ENCODE results near the gene MACROD2. TPM values are rescaled to one million over a fixed set of nuclear protein-coding genes. Genes with fewer than 3 reads are reported as not detected.
"Not testable (repeated sequence)": the region's sequence is repeated elsewhere in the genome, so short reads cannot be mapped to it uniquely, and the experiment has no call there.

The MACROD2 gene
- total RNA-seq, 1 donor from 2014 or later = 0.46 TPM

DNA sequence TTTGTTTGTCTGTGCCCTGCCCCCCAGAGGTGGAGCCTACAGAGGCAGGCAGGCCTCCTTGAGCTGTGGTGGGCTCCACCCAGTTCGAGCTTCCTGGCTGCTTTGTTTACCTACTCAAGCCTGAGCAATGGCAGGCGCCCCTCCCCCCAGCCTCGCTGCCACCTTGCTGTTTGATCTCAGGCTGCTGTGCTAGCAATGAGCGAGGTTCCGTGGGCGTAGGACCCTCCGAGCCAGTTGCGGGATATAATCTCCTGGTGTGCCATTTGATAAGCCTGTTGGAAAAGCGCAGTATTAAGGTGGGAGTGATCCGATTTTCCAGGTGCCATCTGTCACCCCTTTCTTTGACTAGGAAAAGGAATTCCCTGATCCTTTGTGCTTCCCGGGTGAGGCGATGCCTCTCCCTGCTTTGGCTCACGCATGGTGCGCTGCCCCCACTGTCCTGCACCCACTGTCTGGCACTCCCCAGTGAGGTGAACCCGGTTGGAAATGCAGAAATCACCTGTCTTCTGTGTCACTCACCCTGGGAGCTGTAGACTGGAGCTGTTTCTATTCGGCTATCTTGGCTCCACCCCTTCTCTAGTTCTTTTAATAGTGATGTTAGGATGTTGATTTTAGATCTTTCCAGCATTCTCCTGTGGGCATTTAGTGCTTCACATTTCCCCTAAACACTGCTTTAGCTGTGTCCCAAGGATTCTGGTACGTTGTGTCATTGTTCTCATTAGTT lies 471.9 kb downstream of the MACROD2 start:
- DNase-seq (ENCODE audit: low read depth, low spot score) = not testable (repeated sequence)

GRCh38 chr20:14470231-14470899 lies 475.0 kb downstream of the MACROD2 start:
- no peak for DNase-seq (ENCODE audit: low read depth, low spot score)

DNA sequence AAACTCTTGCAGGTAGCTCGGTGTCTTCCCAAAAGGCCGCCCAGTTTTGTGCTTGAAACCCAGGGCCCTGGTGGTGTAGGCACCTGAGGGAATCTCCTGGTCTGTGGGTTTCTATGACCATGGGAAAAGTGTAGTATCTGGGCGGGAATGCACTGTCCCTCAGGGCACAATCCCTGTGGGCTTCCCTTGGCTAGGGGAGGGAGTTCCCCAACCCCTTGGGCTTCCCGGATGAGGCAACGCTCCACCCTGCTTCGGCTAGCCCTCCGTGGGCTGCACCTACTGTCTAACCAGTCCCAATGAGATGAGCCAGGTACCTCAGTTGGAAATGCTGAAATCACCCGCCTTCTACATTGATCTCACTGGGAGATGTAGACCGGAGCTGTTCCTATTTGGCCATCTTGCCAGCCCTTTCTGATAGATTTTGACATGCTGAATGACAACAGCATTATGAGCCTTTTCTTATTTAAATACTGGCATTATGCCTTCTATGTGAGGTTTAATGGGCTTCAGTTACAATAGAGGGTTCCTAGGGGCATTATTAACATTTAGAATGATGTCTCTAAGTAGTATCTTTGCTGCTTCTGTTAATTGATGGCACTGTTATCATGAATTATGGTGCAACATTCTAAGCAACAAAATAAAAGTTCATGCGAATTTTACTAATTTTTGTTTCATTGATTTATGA lies 475.8 kb downstream of the MACROD2 start:
- no peak for DNase-seq (ENCODE audit: low read depth, low spot score)

GRCh38 chr20:14477125-14477524 lies 481.8 kb downstream of the MACROD2 start:
- no peak for DNase-seq (ENCODE audit: low read depth, low spot score)

DNA sequence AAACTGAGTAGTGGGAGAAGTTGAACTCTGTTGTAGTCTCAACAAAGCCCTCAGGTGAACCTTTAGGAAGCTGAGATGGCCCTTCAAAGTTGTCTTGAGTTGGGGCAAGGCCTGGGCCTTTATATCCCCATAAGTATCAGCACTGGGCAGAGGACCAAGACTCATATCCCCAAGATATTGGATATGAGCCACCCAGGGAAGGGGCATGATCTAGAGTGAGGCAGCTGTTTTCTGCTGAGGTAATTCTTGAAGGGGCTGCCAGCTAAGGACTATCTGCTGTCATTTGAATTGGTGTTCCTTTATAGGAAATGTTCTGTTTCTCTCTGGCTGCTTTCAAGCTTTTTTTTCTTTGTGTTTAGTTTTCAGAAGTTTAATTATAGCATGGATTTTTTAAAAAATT lies 482.8 kb downstream of the MACROD2 start:
- DNase-seq (ENCODE audit: low read depth, low spot score) = no peak

DNA sequence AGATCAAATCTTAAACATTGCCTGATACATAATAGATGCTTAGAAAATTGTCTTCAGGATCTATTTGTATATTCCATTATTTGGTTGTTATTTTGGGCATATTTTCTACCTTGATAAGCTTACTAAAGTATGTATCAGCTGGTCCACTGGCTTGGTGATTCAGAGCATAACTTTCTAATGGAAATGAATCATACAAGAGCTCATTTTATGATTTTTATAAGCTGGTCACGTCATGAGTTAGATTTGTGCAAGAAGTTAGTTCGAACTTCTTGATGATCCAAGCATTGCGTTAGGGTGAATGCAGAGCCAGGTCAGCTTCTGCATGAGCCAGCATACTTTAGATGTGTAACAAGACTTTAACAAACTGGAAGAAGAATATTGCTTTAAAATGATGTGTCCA lies 486.5 kb downstream of the MACROD2 start:
- DNase-seq (ENCODE audit: low read depth, low spot score) = no peak

DNA sequence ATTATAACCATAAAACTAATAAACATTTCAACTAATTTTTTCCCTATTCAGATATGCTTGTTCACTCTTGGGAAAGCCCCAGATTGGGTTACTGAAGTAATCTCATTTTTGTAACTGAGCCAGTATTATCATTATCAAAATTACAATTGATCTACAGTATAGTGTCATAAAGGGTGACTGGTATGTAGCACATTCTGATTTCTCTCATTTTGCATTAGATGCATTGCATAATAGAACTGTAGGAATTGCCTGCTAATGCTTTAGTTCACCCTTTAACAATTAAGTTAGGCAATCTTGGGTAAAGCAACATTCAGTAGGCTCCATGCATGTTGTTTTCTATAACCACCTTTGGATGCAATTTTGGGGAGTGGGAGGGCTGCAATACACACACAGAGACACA lies 492.9 kb downstream of the MACROD2 start:
- DNase-seq (ENCODE audit: low read depth, low spot score) = no peak

DNA sequence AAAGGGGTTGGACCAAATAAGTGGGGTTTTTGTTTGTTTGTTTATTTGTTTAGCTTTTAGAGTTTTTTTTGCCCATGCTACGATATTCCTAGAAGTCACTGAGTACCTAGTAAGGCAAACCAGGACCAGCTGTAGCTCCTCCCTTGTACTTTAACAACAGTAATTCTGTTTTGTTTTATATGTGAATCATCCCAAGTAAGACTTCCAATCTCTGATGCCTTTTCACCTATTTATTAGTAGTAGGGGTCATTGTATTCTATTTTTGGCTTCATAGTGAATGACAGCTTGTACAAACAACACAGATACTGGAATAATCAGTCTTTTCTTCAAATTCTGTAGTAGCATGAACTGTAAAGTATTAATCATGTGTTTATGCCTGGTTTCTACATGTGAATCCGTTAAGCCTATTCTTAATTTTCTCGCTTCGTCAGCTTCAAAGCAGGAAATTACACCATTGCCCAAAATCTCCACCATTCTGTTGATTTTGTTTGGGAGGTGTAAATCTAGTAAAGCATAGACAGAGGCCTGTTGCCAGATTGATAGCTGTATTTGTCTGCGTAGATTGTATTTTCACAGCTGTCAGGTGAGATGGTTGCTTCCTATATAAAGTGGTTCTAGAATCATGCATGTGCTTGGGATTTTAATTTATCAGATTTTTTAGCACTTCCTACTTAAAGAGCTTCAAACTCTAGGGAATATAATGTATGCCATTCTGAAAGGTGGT lies 493.6 kb downstream of the MACROD2 start:
- DNase-seq (ENCODE audit: low read depth, low spot score) = no peak

GRCh38 chr20:14489544-14489943 lies 494.2 kb downstream of the MACROD2 start:
- no peak for DNase-seq (ENCODE audit: low read depth, low spot score)

DNA sequence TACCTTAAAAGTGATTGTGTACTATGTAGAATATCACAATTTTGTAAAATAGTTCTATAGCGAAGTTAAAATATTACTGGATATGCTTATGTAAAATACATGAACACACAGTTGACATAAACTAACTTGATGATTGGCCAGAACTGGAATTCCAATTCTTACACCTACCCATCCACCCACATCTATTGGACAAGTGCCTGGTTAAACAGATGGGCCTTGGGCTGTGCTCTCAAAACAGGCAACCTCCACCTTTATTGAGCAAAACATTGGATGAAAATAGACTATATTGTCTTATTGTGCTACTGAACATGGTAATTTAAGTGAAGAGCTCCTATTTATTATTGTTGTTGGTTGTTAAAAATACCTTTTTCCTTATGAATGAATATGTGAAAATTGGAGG lies 496.1 kb downstream of the MACROD2 start:
- no peak for DNase-seq (ENCODE audit: low read depth, low spot score)

DNA sequence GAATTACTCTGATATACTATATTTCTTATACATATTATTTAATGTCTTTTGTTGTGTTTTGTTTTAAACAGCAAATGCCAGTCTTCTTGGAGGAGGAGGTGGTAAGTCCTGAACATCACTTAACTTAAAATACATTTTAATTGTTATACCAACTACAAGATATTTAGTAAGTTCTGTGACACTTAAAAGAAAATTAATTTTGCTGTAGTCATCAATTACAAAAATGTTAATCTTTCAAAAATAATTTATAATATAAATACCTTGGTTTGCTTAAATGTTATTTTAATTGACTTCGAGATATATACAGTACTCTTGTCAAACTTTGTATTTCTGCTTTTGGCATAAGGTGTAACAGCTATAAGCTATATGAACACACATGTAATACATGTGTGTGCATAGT lies 498.1 kb downstream of the MACROD2 start:
- DNase-seq (ENCODE audit: low read depth, low spot score) = no peak

DNA sequence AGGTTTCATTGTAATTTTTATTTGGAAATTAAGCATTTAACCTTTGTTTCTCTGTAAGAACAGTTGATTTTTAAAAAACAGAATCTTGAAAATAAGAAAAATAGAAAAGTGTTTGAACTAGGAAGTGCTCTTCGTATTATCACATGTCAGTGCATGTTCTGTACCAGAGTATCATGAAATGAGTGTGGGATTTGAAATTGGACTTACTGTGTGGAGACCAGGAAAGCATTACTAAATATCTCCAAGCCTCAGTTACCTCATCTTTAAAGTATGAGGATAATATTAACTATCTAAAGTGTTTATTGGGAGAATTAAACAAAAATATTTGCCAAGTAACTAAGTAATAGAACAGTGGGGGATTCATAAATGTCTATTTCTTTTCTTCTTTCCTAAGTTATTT lies 499.0 kb downstream of the MACROD2 start:
- no peak for DNase-seq (ENCODE audit: low read depth, low spot score)

DNA sequence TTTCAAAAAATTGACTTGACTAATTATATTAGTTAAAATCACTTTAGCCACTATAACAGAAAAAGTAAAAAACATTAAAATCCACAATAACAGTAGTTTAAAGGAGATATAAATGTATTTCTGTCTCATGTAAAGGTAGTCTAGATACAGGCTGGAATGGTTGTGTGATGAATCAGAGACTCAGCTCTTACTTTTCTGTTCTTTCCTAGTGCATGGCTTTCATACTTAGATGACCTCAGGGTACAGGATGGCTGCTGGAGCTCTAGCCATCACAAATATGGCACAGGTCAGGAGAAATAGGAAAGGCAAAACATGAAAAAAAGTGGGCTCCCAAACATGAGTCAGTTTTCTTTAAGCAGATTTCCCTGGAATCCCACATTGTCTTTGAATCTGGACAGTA lies 499.8 kb downstream of the MACROD2 start:
- DNase-seq (ENCODE audit: low read depth, low spot score) = no peak

DNA sequence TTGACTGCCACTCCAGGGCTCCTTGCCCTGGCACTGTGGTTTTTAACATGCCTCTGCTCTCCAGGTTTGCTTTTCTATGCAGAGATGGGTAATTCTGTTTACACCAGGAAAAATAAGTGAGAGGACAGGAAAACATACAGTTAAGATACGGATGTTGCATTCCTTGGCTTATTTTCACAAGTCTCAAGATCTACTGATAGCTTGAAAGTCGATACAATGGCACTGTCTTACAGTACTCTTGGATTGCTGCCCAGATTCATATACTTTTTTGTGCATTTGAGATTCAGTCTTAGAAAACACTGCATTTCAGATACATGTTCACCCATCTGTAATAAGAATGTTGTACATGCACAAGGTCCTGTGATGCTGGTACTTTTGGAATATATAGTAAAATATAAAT lies 501.7 kb downstream of the MACROD2 start:
- DNase-seq (ENCODE audit: low read depth, low spot score) = no peak

DNA sequence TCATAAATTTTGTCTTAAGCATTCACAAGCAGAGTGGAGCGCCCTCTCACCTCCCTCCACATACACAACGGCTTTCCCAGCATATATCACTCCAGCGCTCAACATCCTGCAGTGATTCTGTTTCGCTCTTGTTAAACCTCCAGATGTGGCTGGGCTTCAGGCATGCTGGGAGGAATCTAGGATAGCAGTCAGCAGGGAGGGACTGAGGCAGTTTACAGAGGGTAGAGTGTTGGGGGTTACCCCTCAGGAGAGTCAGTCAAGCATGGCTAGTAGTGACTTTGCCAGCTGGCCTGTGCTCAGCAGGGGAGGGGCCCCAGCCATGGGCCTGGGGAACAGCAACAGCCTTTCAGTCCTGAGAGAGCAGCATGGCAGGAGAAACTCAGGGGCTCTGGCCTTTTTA lies 503.5 kb downstream of the MACROD2 start:
- no peak for DNase-seq (ENCODE audit: low read depth, low spot score)

GRCh38 chr20:14505476-14505875 lies 510.2 kb downstream of the MACROD2 start:
- DNase-seq (ENCODE audit: low read depth, low spot score) = no peak

DNA sequence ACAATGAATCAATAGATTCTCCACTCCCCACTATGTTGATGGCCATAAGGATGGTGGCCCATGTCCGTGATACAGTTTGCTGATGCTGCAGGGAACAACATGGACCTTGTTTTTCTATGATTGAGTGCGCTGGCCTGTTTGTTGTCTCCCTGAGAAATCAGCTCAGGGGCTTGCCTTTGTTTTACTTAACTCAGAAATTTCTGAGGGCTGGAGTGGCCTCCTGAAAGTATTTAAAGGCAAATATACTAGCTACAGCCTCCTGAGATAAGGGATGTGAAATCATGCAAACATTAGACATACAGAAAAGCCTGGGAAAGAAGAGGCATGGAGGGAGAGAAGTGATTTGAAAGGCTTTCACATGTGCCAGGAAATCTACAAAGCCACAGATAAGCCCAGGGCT lies 512.4 kb downstream of the MACROD2 start:
- no peak for DNase-seq (ENCODE audit: low read depth, low spot score)

DNA sequence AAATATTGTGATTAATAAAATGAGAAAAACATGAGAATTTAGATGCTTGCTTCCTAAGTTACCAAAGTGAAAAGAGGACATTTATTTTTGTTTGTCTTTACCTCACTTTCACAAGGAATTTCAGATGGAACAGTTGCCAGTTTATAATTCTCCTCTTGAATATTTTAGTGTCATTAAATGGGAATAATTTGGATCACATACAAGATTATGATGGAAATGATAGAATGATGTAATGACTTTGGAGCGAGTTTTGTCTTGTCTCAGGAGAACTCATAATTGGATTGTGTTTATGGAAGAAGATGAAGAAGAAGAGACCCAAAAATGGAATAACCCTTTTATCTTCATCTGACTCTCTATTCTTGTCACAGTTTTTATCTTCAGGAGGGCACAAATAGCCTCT lies 515.0 kb downstream of the MACROD2 start:
- no peak for DNase-seq (ENCODE audit: low read depth, low spot score)

- DNase-seq (ENCODE audit: low read depth, low spot score) = no peak
Observed at GRCh38 chr20:14512839-14513238, 517.5 kb downstream of the MACROD2 start.

DNA sequence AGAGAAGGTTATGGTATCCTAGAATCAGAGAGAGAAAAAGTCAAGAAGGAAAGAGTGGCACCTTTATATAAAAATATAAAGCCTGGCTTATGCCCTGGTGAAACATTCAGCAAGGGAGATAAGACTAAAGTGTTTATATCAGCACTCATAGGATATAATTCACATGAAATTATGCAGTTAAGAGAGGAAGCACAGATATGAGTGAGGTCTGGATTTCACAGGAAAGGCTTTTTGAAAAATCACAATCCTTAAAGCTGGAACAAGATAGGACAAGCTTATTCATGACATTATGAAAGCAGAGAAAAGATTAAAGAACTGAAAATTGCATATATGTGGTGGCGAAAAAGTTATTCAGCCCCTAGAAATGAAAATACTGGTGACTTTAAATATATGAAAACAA lies 523.3 kb downstream of the MACROD2 start:
- no peak for DNase-seq (ENCODE audit: low read depth, low spot score)

DNA sequence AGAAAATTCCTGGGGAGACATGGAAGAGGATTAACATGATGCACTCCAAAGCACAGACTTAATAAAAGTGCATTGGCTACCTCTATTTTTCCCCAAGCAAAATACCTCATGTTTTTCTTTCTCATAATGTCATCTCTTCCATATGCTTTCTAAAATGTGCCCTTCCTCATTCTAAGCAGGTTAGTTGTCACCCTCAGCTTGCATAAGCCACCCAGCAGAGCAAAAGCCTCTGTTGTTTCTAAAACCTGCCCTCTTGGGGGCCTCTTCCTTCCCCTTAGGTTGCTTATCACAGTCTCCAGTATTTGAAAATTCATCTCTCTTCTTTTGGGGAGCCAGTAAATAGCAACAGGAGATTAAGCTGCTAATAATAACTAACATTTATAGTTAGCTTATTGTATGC lies 525.7 kb downstream of the MACROD2 start:
- DNase-seq (ENCODE audit: low read depth, low spot score) = no peak

DNA sequence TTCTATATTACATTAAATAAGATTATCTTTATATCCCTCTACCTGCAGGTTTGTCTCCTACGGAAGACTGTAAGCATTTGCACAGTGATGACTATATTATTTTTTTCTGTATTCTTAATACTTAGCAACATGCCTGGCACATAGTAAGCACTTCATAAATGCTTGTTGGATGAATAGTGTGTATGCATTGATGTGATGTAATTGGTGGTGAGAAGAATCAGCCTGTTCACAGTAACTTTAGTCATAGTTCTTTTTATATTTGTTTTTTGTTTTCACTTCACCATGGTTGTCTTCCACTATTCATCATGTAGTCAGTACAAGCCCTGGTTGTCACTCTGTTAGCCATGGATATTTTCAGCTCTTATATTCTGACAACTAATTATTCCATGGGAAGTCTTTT lies 526.1 kb downstream of the MACROD2 start:
- DNase-seq (ENCODE audit: low read depth, low spot score) = no peak
